GF-D8 (cell line): ENCODE data around the gene CFAP73.
A peak's percentile ranks its signal among the peaks of the same experiment; 100 is the strongest.
"Not testable (repeated sequence)": the region's sequence is repeated elsewhere in the genome, so short reads cannot be mapped to it uniquely, and the experiment has no call there.

Experiments
- DNase-seq: peaks from one replicate; lab custom pipeline; 2025; lab: John Stamatoyannopoulos, UW

Gene CFAP73

DNA sequence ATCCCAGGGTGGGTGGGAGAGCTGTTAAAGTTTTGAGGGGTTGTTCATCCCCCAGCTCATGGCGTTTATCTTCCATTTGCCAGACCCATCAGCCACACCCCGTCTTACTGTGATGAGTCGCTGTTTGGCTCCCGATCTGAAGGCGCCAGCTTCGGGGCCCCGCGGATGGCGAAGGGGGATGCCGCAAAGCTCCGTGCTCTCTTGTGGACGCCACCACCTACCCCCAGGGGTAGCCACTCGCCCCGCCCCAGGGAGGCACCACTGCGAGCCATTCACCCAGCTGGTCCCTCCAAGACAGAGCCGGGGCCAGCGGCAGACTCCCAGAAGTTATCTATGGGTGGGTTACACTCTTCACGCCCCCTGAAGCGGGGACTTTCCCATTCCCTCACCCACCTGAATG is 41.7 kb downstream of the CFAP73 start:
- no peak for DNase-seq

DNA sequence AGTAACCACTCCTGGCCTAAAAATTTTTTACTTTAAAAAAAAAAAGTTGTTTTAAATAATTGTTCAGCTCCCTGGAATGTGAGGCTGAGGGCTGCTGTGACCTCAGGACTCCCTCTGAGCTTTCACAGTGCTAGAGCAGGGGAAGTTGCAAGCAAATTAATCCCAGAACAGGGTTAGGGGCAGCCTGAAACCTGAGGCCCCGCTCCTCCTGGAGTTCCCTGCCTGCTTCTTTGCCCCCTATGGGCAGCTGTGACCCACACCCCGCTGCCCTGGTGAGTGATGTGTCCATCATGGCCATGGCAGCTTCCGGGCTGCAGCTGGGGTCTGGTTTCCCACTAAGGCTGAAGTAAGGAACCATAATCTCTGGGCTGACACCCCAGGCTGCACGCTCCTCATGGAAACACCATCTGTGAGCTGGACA is 45.5 kb downstream of the CFAP73 start:
- DNase-seq, result no peak

DNA sequence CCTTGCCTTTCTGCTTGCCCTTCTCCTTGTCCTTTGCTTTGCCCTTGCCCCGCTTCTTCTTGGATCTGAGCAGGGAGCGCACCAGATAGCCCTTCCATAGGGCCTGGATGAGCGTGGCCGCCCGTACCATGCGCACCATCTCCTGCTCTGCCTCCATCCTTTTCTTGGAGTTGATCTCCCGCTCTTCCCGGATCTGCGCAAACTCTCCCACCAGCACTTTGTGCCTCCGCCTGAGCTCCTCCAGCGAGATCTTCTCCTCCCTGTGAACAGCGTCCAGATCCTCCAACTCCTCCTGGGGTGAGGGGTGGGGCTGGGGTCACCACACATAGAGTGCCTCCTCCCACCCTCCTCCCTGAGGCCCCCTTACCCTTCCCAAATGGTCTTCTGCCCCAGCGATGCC is 46.1 kb downstream of the CFAP73 start:
- DNase-seq, result no peak

DNA sequence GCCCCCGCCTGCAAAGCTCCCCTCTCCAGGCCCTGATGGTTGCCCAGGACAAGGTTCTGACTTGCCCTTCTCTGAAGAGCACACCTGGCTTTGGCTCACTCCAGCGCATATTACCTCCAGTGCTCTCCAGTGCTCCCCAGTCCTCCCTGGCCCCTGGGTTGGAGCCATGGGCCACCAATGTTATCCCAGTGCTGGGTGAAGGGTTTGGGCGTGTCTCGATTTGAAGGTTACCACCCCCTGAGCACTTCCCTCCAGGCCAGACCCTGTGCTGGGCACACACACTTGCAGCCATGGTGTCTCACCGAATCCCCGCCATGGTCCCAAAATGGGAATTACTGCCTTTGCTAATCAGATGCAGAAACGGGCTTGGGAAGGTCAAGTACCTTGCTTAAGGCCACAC is 47.1 kb downstream of the CFAP73 start:
- DNase-seq, result no peak

DNA sequence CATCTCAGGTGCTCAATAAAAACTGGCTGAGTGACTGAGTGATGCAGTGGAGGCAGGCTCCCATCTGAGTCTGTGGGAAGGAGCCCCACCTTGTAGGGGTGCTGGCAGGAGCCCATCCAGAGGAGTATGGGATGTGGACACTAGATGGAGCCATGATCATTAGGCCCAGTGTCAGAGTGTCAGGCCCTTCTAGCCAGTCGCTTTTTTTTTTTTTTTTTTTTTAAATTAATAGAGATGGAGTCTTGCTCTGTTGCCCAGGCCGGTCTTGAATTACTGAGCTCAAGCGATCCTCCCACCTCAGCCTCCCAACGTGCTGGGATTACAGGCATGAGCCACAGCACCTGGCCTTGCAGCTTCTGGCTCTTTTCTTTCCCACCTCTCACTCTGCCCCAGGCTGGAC is 47.5 kb downstream of the CFAP73 start:
- DNase-seq, result peak; percentile 46

DNA sequence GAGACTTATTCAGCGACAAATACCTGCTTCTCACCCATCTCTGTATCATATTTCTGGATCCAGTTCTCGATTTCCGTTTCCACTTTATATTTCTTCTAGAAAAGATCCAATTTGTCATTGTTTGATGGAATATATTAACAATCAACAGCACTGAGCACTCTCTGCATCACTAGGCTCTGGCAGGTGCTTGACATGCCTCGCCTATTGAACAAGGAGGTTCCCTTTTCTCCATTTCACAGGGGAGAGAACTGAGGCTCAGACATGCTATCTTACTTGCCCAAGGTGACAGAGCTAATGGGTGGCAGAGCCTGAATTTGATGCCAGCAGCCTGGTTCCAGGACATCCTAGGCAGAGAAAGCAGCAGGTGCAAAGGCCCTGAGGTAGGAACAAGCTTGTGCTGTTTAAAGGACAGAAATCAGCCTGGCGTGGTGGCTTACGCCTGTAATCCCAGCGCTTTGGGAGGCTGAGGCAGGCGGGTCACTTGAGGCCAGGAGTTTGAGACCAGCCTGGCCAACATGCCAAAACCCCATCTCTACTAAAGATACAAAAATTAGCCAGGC is 48.1 kb downstream of the CFAP73 start:
- DNase-seq, result no peak

DNA sequence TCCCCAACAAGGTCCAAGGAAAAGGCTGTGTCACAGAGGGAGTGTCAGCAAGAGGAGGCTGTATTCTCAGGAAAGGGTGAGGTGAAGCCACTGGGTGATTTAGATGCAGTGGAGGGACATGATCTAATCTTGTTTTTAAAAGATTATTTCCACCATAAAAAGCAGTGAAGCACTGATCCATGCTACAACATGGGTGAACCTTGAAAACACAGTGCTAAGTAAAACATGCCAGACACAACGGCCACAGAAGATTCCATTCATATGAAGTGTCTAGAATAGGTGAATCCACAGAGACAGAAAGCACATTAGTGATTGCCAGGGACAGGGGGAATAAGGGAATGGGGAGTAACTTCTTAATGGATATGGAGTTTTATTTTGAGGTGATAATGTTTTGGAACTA is 48.8 kb downstream of the CFAP73 start:
- DNase-seq, result no peak

DNA sequence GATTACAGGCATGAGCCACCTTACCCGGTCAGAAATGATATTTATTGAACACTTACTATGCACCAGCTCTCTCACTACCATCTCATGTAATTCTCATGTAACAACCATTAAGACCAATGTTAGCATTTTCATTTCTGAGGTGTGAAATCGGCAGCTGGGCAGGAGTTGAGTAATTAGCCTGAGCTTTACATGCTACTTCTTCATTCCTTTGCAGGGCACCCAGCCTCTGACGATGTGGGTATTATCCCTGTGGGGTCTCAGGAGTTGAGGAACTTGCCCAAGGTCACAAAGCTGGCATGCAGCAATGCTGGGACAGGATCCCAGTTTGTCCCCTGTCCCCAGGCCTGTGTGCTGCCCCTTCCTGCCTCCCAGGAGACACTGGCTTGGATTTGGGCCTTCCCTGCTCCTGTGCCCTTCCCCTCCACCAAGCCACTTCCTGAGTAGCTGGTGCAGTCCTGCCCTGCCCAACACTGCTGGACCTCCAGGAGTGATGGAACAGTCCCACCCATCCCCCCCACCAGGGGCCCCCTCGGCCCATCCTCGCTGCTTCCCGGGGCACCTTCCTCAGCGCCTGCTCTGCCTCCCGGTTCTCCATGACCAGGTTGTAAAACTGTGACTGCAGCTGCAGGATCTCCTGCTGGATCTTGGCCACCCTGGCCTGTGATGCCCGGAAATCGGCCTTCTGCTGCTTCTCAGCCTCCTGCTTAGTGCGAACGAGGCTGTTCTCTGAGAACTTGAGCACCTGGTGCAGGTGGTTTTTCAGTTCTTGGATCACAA is 50.7 kb downstream of the CFAP73 start:
- peak; percentile 25 for DNase-seq

DNA sequence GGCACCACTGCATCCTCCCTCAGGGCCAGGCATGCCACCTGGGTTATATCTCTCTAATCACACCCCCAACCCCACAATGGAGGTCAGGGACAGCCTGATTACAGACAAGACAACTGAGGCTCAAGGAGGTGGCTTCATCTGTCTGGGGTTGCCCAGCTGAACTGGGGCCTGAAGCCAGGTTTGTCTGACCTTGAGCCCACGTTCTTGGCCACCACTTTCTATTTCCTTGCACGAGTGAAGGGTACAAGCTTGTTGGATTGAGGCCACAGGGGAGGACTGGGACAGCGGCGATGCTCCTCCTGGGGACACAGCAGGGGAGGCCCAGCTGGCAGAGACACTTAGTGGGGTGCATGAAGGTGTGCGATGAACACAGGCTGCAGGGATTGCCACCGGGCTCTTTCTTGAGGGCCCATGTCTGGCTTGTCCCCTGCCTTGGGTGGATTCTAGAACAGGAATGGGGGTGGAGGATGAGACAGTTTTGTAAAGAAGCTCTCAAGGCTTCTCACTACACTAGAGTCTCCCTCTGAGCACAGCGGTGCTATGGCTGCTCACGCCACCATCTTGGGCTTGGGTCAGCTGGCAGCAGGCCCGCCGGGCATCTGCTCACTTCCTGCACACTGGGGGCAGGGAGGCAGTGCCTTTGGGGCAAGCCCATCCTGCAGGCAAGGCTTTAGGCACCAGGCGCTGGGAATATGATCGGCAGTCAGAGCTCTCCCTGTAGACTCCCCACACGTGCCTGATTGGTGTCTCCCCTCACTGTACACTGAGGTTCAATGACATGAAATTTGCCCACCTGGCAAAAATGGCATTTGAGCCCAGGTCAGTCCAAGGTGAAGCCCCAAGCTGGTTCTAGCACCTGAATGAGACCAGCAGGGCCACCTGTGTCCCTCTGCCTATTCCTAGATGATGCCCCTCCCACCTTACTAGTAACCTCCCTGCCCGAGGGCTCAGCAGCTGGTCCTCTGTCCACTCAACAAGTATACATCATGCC is 52.0 kb downstream of the CFAP73 start:
- DNase-seq, result no peak

DNA sequence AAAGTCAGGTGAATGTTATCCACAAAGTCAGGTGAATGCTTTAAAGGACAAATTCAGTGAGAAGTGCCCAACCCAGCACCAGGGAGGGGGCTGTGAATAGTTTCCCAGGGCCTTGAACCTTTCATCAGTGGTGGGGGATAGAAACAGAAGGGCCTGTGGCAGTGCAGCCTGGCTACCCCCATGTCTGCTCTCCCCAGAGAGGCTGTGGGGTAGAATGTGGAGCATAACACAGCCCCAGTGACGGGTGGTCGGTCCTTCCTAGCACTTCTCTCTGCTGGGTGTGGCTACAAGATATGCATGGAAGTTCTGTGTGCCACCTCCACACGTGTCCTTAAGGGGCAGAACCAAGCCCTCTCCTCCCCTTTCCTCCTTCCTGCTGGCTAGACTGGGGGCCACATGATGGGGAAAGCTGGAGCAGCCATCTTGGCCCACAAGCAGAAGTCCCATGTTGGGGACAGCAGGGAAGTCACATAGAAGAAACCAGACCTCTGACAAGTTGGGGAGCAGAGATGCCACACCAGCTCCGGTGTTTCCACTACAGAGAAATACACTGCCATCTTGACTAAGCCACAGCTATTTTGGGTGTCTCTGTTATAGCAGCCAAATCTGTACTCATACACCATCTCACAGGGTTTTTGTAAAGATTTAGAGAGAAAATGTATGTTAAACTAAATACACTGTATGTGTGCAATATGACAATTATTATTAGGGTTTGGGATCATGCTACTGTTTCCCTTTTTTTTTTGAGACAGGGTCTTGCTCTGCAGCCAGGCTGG is 53.0 kb downstream of the CFAP73 start:
- no peak for DNase-seq

DNA sequence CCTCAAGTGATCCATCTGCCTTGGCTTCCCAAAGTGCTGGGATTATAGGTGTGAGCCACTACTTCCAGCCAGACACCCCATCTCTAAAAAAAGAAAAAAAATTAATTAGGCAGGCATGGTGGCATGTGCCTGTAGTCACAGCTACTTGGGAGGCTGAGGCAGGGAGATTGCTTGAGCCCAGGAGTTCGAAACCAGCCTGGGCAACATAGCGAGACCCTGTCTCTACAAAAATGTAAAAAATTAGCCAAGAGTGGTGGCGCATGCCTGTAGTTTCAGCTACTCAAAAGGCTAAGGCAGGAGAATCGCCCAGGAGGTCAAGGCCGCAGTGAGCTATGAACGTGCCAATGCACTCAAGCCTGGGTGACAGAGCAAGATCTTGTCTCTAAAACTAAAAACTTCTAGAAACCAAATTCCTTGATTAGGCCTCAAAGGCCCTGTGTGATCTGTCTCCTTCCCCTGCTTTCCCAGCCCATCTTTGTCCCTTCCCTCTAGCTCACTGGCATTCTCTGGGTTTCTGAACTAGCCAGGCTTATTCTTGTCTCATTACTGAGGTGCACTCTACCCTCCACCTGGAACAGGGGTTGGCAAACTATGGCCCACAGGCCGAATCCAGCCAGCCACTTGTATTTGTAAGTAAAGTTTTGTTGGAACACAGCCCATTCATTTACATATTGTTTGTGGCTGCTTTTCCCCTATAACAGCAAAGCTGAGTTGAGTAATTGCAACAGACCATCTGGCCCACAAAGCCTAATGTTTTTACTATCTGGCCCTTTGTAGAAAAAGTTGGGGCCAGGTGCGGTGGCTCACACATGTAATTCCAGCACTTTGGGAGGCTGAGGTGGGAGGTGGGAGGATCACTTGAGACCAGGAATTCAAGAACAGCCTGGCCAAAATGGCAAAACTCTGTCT is 54.6 kb downstream of the CFAP73 start:
- DNase-seq, result peak; percentile 63

DNA sequence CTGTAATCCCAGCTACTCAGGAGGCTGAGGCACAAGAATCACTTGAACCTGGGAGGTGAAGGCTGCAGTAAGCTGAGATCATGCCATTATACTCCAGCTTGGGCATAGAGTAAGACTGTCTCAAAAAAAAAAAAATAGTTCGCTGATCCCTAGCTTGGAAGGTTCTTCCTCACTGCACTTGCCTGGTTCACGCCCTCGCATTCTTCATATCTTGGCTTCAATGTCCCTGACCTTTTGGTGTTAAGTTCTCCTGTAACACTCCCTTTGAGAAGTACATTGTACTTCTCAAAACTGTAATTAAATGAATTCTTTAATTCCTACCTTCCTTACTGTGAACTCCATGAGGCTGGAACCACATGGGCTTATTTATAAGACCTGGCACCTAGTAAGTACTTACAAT is 55.3 kb downstream of the CFAP73 start:
- DNase-seq, result no peak

DNA sequence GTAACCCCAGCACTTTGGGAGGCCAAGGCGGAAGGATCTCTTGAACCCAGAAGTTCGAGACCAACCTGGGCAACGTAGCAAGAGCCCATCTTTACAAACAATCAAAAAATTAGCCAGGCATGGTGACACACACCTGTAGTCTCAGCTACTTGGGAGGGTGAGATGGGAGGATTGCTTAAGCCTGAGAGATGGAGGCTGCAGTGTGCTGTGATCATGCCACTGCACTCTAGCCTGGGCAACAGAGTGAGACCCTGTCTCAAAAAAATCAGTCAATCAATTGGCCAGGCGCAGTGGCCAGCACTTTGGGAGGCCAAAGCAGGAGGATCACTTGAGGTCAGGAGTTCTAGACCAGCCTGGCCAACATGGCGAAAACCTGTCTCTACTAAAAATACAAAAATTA is 57.3 kb downstream of the CFAP73 start:
- DNase-seq, result not testable (repeated sequence)

DNA sequence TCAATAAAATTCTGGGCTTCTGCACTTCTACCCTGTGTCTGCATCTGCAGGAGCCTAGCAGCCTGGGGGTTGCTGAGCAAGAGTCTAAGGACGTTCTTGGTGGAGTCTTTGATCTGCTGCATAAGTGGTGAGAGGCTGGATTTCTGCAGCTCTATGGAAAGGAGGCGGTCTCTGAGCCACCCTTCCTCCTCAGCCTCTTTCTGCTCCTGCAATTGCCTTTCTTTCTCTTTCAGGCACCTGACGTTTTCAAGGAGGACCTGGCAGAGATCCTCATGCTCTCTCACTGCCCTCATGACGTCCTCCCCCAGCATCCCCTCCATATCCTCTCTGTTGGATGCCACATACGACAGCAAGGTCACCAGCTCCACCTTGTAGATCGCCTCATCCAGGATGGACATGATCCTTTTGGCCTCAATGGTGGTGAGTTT is 58.1 kb downstream of the CFAP73 start:
- peak; percentile 69 for DNase-seq

DNA sequence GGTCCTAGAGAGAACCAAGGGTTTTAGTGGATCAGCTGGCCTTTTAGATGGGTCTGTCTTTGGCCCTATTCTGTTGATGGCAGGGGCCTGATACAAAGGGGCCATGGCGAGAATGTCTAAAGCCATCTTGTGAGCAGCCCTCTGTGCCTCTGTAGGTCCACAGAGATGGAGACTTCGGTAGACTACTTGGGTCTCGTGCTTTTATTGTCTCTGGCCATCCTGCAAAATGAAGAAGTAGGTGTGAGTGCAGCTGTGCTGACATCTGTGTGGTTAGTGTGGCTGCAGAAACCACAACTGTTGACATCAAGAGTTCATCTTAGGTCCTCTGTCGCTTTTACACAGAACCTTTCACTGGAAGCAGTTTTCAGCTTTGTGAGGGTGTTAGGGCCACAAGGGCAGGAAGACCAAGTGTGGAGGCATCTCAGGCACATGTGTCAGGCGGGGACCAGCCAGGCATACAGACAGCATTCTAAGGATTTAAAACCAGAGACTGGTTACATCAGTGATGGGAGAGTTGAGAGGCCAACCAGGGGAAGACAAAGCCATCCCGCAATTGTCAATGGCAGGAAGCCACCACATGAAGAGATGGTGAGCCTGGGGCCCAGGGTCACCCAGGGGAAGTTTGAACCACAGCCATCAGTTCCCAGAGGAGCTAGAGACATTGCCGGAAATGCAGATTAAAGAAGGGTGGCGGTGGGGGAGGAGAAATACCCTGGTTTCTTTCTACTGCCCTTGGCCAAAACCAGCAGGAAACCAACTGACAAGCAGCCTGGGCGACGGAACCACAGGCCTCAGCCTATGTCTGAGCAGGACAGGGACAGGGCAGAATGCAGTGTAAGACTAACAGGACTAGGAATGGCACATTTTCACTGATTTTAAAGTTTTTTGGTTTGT is 58.8 kb downstream of the CFAP73 start:
- peak; percentile 98 for DNase-seq
